Measurements from ENCODE around the gene MACROH2A1.
A peak's percentile ranks its signal among the peaks of the same experiment; 100 is the strongest.

MACROH2A1 gene

DNA sequence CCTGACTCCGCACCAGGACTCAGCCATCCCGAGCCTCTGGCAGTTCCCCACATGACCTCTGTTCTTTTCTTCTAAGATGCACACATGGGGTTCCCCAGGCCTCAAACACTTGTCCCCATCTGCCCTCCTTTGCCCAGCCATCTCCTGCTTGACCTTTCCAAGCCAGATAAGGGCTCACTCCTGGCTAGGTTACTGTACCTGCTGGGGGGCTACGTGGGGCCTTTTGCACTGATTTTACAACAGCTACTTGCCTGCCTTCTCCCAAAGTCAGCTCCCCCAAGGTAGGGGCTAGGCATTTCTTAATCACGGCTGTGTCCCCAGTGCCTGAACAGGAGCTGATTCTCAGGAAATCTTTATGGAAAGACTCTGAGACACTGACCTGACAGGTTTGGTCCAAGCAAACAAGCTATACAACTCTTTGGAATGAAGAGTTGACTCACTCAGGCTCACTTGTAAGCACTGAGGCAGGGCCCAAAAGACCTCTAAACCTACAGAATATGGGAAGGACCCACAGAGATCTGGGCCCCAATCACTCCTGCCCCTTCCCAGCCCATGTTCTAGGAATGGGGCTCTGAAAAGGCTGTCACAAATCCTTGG, 2.5 kb downstream of the MACROH2A1 start:
- DNase-seq = no peak

DNA sequence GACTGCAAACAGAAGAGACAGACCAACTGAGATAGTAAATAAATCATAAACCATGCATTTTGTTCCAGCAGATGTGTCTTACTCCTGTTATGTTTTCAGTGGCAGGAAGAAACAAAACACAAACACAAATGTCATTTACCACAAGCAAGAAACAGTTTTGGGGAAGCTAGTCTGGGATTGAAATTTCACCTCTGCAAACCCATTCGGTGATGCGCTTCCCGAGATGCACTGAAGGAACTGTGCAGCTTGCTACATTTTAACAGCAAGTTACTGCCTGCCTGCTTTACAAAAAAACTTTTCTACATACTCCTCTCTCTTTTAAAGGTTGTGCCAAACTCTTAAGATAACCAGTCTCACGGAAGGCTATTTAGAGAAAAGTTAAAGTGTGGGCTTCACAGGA, 3.2 kb downstream of the MACROH2A1 start:
- peak; percentile 45 for DNase-seq

DNA sequence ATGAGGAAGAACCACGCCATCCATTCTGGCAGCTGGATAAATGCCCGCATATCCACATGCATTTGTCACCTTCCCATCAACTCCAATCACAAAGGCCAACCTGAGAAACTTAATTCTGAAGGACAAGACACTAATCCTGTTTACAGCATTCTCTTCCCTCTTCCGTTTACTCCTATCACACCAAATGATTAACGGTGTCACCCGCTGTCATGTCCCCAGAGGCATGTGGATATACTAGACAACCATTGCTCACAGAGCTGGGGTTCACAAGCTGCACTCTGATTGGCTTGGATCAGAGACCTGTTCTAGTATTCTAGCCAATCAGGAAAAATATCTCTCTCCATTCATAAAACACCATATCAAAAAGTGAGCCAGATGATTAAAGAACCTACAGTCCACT, 3.6 kb downstream of the MACROH2A1 start:
- DNase-seq = peak; percentile 26

DNA sequence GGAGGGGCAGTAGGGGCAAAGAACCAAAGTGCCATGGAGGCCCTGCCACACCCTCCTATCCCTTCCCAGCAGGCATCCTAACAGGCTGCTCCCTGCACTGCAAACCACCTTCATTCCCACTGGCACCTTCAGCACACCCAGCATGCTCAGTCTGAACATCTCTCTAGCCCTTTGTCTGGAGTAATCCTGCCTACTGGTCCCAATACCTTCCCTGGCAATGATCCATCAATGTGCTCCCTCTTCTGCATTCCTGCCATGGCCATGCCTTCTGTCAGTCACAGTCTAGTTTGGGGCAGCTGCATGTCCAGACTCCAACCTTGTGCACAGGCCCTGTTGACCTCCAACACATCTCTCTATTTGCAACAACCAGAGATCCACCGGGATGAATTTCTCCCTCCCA, 4.9 kb downstream of the MACROH2A1 start:
- DNase-seq = no peak

DNA sequence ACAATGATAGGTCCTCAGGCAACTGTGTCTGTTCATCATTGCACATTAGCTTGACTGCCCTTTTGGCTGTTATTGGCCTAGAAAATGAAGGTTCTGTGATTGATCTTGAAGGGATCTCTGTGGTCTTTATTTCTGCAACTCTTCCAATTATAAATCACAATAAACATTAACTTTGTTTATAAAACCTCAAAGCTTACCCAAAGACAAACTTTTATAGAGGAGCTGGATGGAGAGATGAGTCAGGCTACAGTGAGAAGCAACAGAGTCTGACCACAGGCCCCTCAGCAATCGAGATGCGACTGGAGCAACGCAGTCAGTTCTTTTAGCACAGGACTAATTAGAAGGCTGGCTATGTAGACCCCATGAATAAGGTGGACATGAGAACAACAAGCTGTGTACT, 5.3 kb downstream of the MACROH2A1 start:
- DNase-seq = peak; percentile 30

DNA sequence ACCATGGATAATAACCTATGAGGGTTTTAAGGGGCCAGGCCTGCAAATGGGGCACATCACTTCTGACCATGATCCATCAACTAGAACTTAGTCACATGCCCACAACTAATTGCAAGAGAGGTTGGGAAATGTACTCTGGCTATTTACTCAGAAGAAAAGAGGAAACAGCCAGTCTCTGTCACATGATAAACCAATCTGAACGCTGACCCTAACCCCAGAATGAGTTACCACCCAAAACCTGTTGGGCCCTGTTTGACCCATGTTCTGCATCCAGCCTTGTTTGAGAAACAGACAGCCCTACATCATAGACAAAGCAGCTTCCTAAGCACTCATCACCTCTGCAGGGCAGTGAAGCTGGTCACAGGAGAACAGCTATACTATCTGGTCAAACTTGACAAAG, 5.8 kb downstream of the MACROH2A1 start:
- peak; percentile 93 for DNase-seq

DNA sequence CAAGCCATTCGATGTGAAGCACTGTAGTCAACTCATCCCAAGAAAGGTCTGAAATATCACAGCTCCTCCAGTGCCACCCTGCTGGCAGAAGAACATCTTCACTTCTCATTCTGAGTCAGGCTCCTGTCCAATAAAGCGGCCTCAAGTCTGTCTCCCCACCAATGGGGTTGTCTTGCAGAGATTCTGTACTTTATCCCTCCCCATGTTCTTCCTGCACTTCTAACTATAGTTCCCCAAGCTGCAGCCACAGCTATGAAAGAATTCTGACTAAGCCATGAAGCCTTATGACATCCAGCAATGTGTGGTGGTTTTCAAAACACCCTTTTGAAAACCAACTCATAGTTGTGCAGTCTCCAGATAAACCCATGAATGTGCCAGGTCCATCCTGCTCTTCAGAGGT, 6.8 kb downstream of the MACROH2A1 start:
- DNase-seq = peak; percentile 91

DNA sequence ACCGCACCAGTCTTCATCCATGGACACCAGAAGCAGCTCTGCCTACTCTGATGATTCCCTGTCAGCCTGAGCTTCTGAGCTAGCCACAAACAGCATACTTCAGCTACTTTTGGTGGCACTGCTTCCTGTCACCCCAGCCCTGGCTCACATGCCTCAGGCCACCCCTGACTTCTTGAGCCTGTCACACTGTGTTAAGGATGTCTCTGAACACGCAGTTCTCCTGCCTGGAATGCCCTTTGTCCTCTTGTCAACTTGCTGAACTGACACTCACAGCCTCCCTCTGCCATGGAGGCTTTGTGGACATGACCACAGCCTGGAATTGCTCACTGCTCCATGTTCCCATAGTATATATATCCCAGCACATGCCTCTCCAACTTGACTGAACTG, 7.2 kb downstream of the MACROH2A1 start:
- DNase-seq = peak; percentile 42

DNA sequence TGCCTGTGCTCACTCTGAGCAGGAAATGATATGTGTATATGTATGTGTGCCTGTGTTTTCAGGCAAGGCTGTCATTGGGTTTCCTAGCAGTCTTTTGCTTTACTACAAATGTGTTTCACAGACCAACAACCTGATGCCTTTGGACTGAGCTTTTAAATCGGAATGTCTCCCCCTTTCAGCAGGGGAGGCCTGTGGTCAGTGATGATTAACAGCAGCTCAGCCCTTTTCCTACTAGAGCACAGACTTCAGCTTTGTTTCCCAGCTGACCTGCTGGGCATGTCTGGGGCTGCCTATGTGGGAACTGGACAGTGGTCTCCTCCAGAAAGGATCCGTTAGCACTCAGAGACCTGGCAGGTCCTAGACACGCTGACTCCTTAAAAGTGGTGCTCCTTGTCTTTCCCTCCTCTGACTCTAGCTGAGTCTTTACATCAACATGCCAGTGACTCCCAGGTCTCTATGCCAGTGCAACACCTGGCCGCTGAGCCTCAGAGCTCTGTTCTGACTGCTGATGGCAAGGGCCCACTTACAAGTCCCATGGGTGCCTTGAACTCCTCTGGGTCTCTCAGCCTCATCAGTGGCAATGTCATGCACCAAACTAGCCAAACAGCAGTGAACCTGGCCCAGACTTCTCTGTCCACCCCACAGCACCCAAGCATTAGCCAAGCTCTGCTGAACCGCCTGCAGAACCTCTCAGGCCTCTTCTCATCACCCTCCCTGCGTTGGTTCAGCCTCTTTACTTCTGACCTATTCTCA, 7.7 kb downstream of the MACROH2A1 start:
- no peak for DNase-seq

DNA sequence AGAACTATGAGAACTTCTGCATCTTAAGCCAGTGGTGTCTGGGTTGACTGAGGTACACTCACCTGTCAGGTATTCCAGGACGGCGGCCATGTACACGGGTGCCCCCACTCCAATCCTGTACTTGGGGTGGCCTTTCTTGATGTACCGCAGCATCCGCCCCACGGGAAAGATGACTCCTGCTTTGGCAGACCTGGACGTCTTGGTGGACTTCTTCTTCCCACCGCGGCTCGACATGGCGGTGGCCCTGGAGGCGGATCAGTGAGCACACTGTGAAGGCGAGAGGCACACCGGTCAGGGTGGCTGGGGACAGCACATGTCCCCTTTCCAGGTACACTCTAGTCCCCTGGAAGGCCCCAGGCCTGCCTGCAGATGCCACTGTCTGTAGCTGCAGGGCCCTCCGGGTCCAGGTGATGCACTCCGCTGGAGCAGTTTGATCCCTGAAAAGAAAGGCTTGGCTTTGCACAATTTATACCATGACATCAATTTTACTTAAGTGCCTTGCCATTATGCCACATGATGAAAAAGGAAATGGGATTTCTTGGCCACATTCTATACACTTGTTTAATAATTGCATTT, 10.1 kb downstream of the MACROH2A1 start:
- DNase-seq = no peak

DNA sequence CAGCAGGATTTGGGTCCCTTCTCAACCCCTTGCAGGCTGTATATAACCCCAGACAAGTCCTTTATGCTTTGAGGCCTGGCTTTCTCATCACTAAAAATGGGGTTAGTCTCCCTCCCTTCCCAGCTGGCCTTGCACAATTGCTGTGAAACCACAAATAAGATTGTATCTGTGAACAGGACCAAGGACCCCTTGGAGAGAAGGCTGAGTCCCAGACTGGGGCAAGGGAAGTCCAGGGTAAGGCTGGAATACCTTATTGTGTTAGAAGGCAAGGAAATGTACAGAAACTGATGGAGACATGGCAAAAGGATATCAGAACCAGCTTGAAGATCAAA, 11.4 kb downstream of the MACROH2A1 start:
- DNase-seq = no peak

DNA sequence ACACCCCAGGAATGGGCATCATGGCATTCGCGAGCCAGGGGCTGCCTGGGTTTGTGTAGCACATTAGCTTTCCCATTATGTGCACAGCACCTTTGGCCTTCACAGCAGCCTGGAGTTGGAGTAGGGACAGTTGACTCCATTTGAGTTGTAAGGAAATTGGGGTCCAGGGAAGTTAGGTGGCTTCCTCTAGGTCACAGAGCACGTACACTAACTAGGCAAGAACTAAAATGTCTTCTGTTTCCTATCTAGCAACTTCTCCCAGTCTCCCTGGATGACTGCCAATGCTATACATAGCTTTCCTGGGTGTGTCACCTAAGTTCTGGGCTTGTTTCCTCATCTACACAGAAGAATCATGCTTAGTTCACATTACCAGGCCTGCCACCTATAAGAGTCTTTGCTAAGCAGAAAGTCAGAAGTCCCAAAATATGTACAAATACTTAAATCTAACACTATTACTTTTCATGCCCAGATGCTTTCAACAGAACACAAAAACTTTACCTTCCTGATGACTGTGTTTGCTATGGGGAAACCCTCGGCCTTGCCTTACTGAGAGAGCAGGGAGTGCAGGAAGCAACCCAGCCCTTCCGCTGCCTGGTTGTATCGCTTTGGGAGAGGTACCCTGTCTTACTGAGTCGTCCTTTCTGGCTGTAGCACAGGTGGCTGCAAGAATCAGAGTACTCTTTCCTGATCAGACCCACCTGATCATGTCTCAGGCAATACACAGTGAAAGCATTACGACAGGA, 12.0 kb downstream of the MACROH2A1 start:
- DNase-seq = peak; percentile 90

DNA sequence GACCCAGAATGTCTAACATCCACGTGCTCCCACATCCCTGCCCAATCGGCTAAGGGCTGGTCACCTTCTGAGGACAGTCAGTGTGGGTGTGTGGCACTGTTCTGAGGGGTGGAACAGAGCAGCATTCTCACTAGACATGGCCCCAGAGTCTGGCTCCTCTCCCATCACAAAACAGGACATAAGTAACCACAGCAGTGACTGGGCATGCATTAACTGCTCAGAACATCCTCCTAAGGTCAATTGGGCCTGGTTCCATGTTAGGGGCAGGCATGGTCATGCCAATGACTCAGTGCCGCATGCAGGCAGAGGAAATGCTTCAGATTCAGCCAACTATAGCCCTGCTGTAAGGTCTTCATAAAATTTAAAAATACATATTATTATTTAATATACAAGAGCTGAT, 12.9 kb downstream of the MACROH2A1 start:
- peak; percentile 78 for DNase-seq

DNA sequence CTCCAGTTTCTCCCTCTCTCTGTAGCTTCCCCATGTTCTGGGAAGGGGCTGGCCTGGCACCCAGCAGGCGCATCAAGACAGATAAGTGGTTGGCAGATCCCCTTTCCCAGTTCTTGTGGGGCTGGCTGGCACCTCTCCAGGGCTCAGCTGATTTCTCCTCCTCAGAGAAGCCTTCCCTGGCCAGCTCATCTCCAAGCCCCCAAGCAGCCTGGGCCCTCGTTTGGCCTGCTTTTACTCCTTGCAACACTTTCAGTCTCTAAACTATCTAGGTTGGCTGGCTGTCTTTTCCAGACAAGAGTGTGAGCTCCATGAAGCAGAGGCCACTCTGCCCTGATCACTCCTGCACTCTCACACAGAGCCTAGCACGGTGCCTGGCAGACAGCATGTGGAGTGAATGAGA, 13.5 kb downstream of the MACROH2A1 start:
- DNase-seq = no peak

DNA sequence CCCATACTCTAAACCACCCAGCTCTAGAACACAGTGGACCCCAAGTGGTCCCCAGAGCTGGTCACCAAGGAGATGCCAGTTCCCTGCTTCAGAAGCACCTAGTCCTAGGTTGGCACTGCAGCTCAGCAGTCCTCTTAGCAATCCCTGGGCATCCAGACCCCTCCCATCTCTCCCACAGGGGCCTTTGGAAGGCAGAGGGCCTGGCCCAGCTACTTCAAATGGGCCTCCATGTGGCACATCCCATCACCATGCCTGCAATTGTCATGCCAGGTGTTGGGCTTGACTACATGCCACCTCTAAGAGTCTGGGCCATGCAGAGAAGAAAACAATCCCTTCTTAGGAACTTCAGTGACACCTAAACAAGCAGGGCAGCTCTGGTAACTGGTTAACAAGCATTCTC, 14.1 kb downstream of the MACROH2A1 start:
- no peak for DNase-seq

DNA sequence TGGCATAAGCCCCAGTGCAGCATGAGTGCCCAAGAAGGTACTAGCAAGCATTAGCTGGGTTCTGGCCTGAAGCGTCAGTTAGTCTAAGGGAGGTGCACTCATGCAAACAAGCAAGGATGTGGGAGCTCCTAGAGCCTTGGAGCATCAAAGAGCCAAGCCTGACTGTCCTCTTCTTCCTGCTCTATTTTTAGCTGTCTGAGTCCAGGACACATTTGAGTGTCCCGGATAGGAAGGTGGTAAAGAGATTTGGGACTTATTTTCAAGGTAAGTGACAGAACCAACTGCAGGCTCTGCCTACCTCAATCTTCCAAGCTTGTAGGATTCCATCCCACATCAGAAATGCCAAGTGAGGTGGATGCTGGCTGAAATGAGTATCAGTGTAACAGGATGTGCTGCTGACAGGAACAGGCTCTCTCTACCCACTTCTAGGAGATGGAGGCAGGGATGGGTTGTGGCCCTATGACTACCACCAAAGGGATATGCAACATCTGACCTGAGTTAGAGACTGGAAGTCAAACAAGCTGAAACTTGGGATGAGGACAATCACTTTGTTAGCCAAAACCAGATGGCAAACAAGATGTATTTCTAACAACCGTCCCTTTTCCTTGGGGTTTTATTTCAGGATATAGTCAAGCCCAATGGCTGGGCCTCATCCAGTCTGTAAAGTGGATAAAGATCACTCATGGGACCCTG, 15.1 kb downstream of the MACROH2A1 start:
- DNase-seq = no peak

DNA sequence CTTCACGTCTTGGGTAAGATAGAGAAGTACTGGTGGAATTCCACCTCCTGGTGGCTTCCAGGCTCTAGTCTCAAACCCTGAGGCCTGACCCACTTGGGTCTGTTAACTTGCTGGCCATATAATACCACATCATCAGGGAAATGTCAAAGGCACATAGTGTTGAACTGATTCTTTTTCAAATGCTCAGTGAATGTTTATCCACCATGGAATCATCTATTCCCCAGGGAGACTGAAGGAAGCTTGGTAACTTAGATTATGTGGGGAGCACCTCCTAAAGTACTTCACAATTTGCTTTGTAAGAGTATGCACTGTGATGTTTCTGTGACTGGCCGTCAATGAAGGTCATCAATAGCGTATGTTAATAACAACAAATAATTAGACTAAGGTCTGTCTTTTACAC, 16.1 kb downstream of the MACROH2A1 start:
- no peak for DNase-seq

DNA sequence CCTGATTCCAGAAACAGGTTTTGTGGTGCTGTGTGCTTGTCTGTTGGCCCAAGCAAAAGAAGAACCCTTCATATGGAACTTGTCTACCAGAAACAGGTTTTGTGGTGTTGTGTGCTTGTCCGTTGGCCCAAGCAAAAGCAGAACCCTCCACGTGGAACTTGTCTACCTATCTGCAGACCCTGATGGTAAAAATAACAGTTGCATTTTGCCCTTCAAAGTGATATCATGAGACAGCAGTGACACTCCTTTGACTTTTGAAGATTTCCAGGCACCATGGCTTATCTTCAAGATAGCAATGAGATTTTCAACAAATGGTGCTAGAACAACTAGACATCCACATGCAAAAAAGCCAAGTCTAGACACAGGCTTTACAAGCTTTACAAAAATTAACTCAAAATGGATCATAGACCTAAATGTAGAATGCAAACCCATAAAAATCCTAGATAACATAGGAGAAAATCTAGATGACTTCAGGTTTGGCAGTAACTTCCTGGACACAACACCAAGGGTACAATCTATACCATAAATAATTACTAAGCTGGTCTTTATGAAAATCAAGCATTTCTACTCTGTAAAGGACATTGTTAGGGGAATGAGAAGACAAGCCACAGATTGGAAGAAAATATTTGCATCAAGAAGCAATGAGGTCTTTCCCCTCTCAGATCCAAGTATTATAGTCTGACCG, 16.8 kb downstream of the MACROH2A1 start:
- no peak for DNase-seq

DNA sequence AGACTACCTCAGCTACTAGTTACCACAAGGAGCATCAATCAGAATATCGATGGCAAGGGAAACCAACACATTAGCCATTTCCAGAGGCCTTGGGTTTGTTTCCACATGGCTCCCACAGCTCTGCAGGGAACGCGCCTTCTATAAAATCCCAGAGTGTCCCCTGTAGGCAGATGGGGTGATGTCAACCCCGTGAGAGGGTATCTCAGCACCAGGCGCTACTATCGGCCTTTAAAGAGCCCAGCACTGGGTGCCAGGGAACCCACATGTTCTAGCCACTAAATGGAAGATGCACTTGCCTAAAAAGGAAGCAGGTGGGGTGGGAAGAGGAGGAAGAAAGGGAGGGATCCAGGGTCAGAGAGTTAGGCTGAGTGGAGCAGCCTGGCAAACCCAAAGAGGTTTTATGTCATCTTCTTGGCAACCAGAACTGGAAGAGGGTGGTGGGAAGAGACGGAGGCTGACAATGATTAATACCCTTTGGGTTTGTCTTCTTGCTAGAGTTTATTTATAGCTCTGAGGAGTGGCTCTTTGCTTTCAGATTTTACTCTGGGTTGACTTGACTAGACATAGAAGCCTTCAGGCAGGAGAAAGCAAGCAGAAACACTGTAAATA, 19.9 kb downstream of the MACROH2A1 start:
- DNase-seq = peak; percentile 44

DNA sequence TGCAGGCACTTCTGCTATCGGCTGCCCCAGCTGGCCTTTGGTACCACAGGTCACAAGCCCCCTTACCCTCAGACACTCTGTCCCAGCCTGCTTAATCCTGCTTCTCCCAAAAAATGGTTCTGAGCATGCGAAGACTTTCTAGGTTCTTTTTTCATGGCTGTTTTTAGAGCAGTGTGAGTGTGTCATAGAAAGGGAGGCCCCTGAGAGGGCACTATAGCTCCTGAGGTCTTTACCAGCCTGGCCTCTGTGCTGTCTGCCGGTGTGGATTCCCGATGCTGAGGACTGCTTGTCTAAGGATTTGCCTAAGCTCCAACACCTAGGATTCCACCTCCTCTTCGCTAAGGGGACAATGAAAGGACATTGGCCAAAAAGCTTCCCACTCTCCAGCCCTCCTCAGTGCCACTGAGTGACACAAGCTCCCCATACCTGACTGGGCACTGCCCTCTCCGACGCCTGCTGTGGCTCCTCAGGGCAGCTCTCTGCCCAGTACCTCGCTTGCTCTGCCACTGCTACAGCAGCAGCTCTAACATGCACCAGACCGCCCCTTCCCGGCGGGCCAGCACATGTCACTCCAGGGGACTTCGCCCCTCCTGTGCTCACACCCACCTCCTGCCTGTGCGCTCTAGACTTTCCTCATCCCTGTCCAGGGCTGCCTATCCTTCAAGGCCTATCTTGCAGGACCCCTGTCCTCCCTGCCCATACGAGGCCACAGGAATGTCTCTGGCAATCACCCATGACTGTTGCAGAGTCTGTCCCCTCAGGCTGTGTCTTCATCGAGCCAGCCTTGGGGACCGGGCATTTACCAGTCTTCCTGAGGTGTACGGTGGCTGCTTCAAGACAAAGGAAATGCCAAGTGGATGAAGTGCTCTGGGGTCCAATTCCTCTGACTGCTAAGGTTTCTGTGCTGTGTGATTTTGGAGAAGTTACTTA, 21.0 kb downstream of the MACROH2A1 start:
- DNase-seq = no peak

DNA sequence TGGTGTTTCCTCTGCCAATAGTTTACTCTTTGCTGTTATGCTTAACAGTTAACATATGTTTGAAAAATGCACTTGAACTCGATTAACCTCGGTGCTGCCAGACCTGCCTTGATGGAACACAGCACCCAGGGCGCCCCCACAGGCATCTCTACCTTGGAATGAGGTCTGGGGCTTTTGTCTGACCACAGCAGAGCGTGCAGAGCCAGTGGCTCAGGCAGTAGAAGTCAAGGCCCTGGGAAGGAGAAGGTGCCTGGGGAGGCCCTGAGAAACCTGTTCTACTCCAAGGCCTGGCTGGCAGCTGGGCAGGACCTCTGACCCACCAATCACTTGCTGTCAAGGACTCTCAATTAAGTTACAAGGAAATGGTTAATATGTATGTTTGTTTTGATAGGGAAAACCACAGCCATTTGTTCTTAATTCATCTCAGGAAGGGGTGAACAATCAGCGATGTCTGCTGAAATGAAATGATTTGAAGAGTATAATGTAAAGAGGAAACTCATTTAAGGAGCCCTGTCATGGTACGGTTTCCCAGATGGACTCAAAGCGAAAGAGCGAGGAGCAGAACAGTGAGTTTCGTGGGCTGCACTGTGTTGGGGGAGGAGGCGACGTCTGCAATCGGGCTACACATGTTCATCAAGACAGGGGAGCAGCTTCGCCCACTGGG, 21.9 kb downstream of the MACROH2A1 start:
- peak; percentile 81 for DNase-seq
